ENCODE measurements around the gene PPIG.

- TF ChIP-seq POLR2A (IDR thresholded peaks at IDR 0.05) (no peak), CTCF (IDR thresholded peaks at IDR 0.05) (no peak)
These were observed 37.4 kb upstream of the PPIG start for GRCh38 chr2:169546756-169547155.
